GDM1 (cell line): ENCODE results near the gene USP12.
"Not testable (repeated sequence)": the region's sequence is repeated elsewhere in the genome, so short reads cannot be mapped to it uniquely, and the experiment has no call there.

ENCODE experiments used
- DNase-seq: peaks from one replicate; lab custom pipeline; 2025; lab: John Stamatoyannopoulos, UW

Gene USP12

GRCh38 chr13:27171244-27171826, at the start of gene USP12:
Gene USP12 (minus strand): TSS chr13:27171811. CDS start chr13:27171639, 172 bp downstream.
- DNase-seq: peak; percentile 58

GRCh38 chr13:27219611-27220010, 48.0 kb upstream of the USP12 start:
- DNase-seq: no peak

- DNase-seq: peak; percentile 34
Observed at GRCh38 chr13:27218861-27219260, 47.2 kb upstream of the USP12 start.

- not testable (repeated sequence) for DNase-seq
Observed at GRCh38 chr13:27217791-27218190, 46.2 kb upstream of the USP12 start.

GRCh38 chr13:27213386-27213785, 41.8 kb upstream of the USP12 start:
- not testable (repeated sequence) for DNase-seq

GRCh38 chr13:27211771-27212364, 40.3 kb upstream of the USP12 start:
- DNase-seq: no peak

- DNase-seq: no peak
Observed at GRCh38 chr13:27211271-27211670, 39.7 kb upstream of the USP12 start.

GRCh38 chr13:27208514-27208913, 36.9 kb upstream of the USP12 start:
- no peak for DNase-seq

GRCh38 chr13:27203854-27204253, 32.2 kb upstream of the USP12 start:
- no peak for DNase-seq

GRCh38 chr13:27203186-27203585, 31.6 kb upstream of the USP12 start:
- DNase-seq: no peak

GRCh38 chr13:27201661-27202060, 30.1 kb upstream of the USP12 start:
- DNase-seq: no peak

GRCh38 chr13:27200413-27201070, 28.9 kb upstream of the USP12 start:
- DNase-seq: no peak

- DNase-seq: no peak
Observed at GRCh38 chr13:27199696-27200095, 28.1 kb upstream of the USP12 start.

GRCh38 chr13:27199211-27199610, 27.6 kb upstream of the USP12 start:
- DNase-seq: no peak

- DNase-seq: no peak
Observed at GRCh38 chr13:27194895-27195764, 23.5 kb upstream of the USP12 start.

- no peak for DNase-seq
Observed at GRCh38 chr13:27194209-27194608, 22.6 kb upstream of the USP12 start.

GRCh38 chr13:27193496-27193895, 21.9 kb upstream of the USP12 start:
- DNase-seq: no peak

GRCh38 chr13:27192973-27193372, 21.4 kb upstream of the USP12 start:
- no peak for DNase-seq

GRCh38 chr13:27192367-27192766, 20.8 kb upstream of the USP12 start:
- DNase-seq: not testable (repeated sequence)

GRCh38 chr13:27189192-27189591, 17.6 kb upstream of the USP12 start:
- DNase-seq: no peak

GRCh38 chr13:27188239-27188638, 16.6 kb upstream of the USP12 start:
- DNase-seq: no peak

GRCh38 chr13:27186295-27186694, 14.7 kb upstream of the USP12 start:
- no peak for DNase-seq
